Measurements from ENCODE around the gene NECAP2.
"Not testable (repeated sequence)": the region's sequence is repeated elsewhere in the genome, so short reads cannot be mapped to it uniquely, and the experiment has no call there.

Gene NECAP2

GRCh38 chr1:16461681-16462080 lies 21.2 kb downstream of the NECAP2 start:
- ChIA-PET CTCF (interaction anchor here (1.0 to 1.2 kb wide), 2 partner anchors 8 to 21 kb away, joined by 3 read pairs; partner anchors contain the start of gene NECAP2), POLR2A (no interaction called here)
- TF ChIP-seq CTCF (IDR thresholded peaks at IDR 0.05; ENCODE audit: control extremely low read depth, extremely low read depth, low read depth, missing control alignments): no peak
- DNase-seq (ENCODE audit: extremely low spot score): no peak

GRCh38 chr1:16462773-16463330 lies 22.3 kb downstream of the NECAP2 start:
- TF ChIP-seq CTCF (IDR thresholded peaks at IDR 0.05; ENCODE audit: control extremely low read depth, extremely low read depth, low read depth, missing control alignments): no peak
- ChIA-PET POLR2A (no interaction called here), CTCF (interaction anchor here (0.9 to 1.0 kb wide), 2 partner anchors 9 to 23 kb away, joined by 3 to 5 read pairs; partner anchors contain the start of gene NECAP2)
- no peak for DNase-seq (ENCODE audit: extremely low spot score)

GRCh38 chr1:16464917-16465625 lies 24.5 kb downstream of the NECAP2 start:
- ChIA-PET POLR2A (no interaction called here), CTCF (interaction anchor here (1.1 to 2.0 kb wide), 2 partner anchors 10 to 13 kb away, joined by 3 to 7 read pairs; no protein-coding TSS in a partner anchor)
- DNase-seq (ENCODE audit: extremely low spot score): no peak
- no peak for TF ChIP-seq CTCF (IDR thresholded peaks at IDR 0.05; ENCODE audit: control extremely low read depth, extremely low read depth, low read depth, missing control alignments)

GRCh38 chr1:16468558-16468957 lies 28.0 kb downstream of the NECAP2 start:
- ChIA-PET CTCF (no interaction called here), POLR2A (no interaction called here)
- no peak for DNase-seq (ENCODE audit: extremely low spot score)
- no peak for TF ChIP-seq CTCF (IDR thresholded peaks at IDR 0.05; ENCODE audit: control extremely low read depth, extremely low read depth, low read depth, missing control alignments)

GRCh38 chr1:16474166-16474800 lies 33.8 kb downstream of the NECAP2 start:
- ChIA-PET POLR2A (no interaction called here), CTCF (interaction anchor here (1.0 kb wide), 1 partner anchor 10 kb away, joined by 3 read pairs; no protein-coding TSS in a partner anchor)
- no peak for DNase-seq (ENCODE audit: extremely low spot score)
- TF ChIP-seq CTCF (IDR thresholded peaks at IDR 0.05; ENCODE audit: control extremely low read depth, extremely low read depth, low read depth, missing control alignments): no peak

- DNase-seq (ENCODE audit: extremely low spot score); POLR2A ChIA-PET: not testable (repeated sequence)
- CTCF ChIA-PET: interaction anchor here (1.0 kb wide), 1 partner anchor 9 kb away, joined by 3 read pairs; no protein-coding TSS in a partner anchor
- peak; percentile 7 for TF ChIP-seq CTCF (IDR thresholded peaks at IDR 0.05; ENCODE audit: control extremely low read depth, extremely low read depth, low read depth, missing control alignments)
Measured at GRCh38 chr1:16474891-16475290, 34.4 kb downstream of the NECAP2 start.

GRCh38 chr1:16475771-16476770 lies 35.5 kb downstream of the NECAP2 start:
- POLR2A ChIA-PET: interaction anchor here (0.6 kb wide), 1 partner anchor 716 kb away, joined by 3 read pairs; no protein-coding TSS in a partner anchor

More at GRCh38 chr1:16475771-16476770, 35.5 kb downstream of the NECAP2 start:
- CTCF ChIA-PET; DNase-seq (ENCODE audit: extremely low spot score): not testable (repeated sequence)
